Thyroid gland (tissue), 4 donors: ENCODE results near the gene POU2F3. TPM values are rescaled to one million over a fixed set of nuclear protein-coding genes. Genes with fewer than 3 reads are reported as not detected.

Experiments
- DNase-seq, 2 donors: peaks; one replicate each; pipeline ENCODE4 v3.0.0-alpha.2; 2019
- H3K27ac ChIP-seq, 3 donors: fragments of 200-600 bp; sonication (generic); 1 replicate in 2 of 3; 2 replicates in 1 of 3; pipeline ENCODE4 v1.5.1; 2016 to 2019; ENCODE audit warnings: mild to moderate bottlenecking in 1 of 3, moderate library complexity in 1 of 3
- H3K27me3 ChIP-seq: fragments of 200-600 bp; sonication (generic); one replicate; pipeline ENCODE4 v1.5.1; 2019
- H3K36me3 ChIP-seq, 2 donors: fragments of 200-600 bp; sonication (generic); one replicate each; pipeline ENCODE4 v1.5.1; 2016 to 2019
- H3K4me1 ChIP-seq, 2 donors: fragments of 200-600 bp; sonication (generic); one replicate each; pipeline ENCODE4 v1.5.1; 2017 to 2019
- H3K4me3 ChIP-seq, 3 donors: fragments of 200-600 bp; sonication (generic); replicated peaks in 1 of 3; 1 replicate in 2 of 3; 2 replicates in 1 of 3; pipeline ENCODE4 v1.5.1; 2016; ENCODE audit warnings: mild to moderate bottlenecking in 1 of 3
- H3K9me3 ChIP-seq: fragments of 200-600 bp; sonication (generic); one replicate; pipeline ENCODE4 v1.5.1; 2017
- POLR2A ChIP-seq, 2 donors: fragments of 450-650 bp; IDR thresholded peaks; one replicate each; pipeline ENCODE4 v1.6.1; 2017; ENCODE audit warnings: antibody characterized with exemption in 2 of 2, mild to moderate bottlenecking in 2 of 2, moderate library complexity in 1 of 2
- WGBS, 2 donors: methylation state at CpG; one replicate each; pipeline ENCODE4 v1.1.5; 2017; 5-methylcytosine and 5-hydroxymethylcytosine counted together
- intact Hi-C: fragments of 100-400 bp; cut with DNase I; formaldehyde crosslinking; loops from one replicate; pipeline ENCODE4 v1.15.1; 2023
- total RNA-seq, 4 donors: library from RNA; depleted of rRNA; stranded (reverse); fragments of >200 nt; gene quantifications; one replicate each; pipeline ENCODE4 v1.2.3, GENCODE V29; 2016
- TF ChIP-seq, protein P1 (sequence below), 6 experiments: fragments of 200-600 bp in 3 of 6; fragments of 450-650 bp in 3 of 6; sonication (generic) in 3 of 6; IDR thresholded peaks; one replicate each; pipeline ENCODE4 v1.5.1; 2016 to 2019; ENCODE audit warnings: antibody characterized with exemption in 6 of 6, mild to moderate bottlenecking in 2 of 6, inconsistent platforms in 1 of 6, moderate library complexity in 1 of 6

The POU2F3 gene
- total RNA-seq, 4 donors from 2014 or later: 1.2 to 2.3 (median 1.8) TPM

DNA sequence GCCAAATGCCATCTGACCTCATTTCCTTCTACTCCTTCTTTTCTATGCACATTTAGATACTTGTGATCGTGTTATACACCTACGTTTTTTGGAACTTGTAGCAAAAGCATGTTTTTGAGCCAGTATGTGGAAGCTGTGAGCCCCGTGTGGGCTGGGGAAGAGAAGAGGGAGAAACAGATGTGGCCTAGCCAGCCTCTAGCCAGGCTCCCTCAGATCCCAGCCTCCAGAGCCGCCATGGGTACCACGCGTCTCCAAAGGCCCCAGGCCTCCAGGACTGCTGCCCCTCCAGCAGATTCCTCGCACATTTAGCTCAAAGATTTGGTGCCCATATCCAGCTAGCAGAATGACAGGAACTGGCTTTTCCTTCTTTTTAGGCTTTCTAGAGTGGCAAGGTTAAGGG is 68.1 kb downstream of the POU2F3 start:
- Histone ChIP-seq H3K4me1 (no peaks in the 10 kb centered on the region), H3K9me3 (no peaks in the 10 kb centered on the region), H3K36me3 (no peaks in the 10 kb centered on the region), H3K27ac (no peak overlapping the region), H3K27me3 (no peaks in the 10 kb centered on the region), H3K4me3 (no peak overlapping the region)
- WGBS, 2 donors: 86 to 91% methylated on average over 7 of the region's 7 CpGs
- intact Hi-C loops: no loop called here
- no peak for DNase-seq
- TF ChIP-seq POLR2A (IDR thresholded peaks at IDR 0.05): no peak
- TF ChIP-seq, protein P1, sequence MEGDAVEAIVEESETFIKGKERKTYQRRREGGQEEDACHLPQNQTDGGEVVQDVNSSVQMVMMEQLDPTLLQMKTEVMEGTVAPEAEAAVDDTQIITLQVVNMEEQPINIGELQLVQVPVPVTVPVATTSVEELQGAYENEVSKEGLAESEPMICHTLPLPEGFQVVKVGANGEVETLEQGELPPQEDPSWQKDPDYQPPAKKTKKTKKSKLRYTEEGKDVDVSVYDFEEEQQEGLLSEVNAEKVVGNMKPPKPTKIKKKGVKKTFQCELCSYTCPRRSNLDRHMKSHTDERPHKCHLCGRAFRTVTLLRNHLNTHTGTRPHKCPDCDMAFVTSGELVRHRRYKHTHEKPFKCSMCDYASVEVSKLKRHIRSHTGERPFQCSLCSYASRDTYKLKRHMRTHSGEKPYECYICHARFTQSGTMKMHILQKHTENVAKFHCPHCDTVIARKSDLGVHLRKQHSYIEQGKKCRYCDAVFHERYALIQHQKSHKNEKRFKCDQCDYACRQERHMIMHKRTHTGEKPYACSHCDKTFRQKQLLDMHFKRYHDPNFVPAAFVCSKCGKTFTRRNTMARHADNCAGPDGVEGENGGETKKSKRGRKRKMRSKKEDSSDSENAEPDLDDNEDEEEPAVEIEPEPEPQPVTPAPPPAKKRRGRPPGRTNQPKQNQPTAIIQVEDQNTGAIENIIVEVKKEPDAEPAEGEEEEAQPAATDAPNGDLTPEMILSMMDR (IDR thresholded peaks at IDR 0.05): no peak

DNA sequence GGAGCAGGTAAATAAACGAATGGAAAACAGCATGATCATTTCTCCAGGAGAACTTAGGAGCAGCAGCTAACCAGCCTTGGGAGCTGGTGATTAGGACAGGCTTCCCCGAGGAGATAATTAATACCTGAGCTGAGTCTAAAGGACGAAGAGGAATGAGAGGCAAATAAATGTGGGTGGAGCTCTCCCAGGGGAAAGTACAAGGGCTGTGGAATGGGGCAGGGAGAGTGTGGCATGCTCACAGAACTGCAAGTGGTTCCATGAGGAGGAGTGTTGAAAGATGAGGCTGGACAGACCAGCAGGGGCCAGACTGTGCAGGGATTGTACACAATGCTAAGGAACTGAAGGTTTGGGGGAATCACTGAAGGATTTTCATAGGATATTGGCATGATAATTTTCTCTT is 70.9 kb downstream of the POU2F3 start:
- no peaks in the 10 kb centered on the region for H3K36me3 ChIP-seq
- 79 to 85% methylated on average over 3 of the region's 3 CpGs for WGBS, 2 donors
- no peaks in the 10 kb centered on the region for H3K27me3 ChIP-seq
- H3K9me3 ChIP-seq: no peaks in the 10 kb centered on the region
- H3K4me3 ChIP-seq: no peak overlapping the region
- H3K4me1 ChIP-seq: peaks cover 11 to 13% of the 10 kb centered on the region in 2 donors
- intact Hi-C loops: no loop called here
- no peak for DNase-seq
- H3K27ac ChIP-seq: no peak overlapping the region
- TF ChIP-seq, protein P1 (IDR thresholded peaks at IDR 0.05): no peak
- no peak for TF ChIP-seq POLR2A (IDR thresholded peaks at IDR 0.05)

DNA sequence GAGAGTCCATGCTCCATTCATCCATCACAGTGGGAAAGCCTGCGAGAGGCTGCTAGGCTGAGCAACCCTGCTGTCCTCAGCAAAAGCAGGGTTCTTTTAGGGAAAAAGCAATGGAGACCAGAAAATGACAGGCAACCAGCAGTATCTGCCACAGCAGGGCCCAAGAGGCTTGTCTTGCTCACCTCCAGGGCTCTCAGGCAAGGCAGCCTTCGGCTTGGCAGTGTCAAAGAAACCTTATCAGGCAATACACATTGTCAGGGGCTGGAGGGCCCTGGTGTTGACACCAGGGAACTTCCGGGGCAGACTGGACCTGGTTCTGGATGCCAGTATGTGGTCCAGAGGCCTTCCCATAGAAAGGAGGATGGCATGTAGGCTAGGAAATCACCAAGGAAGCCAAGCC is 74.9 kb downstream of the POU2F3 start:
- DNase-seq: peak in 1 of 2 donors; percentile 32

DNA sequence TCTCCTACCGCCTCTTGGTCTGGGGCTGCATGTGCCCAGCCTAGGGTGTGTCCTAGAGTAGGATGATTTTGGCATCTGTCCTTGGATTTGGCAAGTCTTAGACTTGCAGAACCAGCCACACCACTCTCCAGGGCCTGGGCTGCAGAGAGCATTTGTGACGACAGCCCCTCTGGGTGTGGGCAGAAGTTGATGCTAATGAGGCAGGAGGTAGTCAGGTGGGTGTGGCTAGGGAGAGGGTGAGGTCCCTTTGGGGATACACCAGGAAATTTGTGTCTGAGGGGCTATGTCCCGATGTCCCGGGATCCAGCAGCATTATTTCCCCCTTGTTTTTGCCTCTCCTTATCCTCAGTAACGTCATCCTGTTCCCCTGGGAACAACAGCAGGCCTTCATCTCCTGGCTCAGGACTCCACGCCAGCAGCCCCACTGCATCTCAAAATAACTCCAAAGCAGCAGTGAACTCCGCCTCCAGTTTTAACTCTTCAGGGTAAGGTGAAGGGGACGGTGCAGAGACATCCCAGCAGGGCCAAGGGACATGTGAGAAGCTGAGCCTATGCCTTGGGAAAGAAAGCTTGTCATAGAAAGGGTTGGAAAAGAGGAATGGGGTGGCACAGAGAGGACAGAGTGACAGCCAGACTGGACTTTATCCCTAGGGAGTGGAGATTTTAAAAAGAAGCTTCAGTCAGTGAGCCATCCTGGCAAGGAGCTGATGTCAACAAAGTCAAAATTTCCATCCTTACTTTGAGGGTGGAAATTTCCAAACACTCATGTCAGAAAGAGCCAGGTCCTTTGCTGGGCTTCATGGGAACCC is 77.1 kb downstream of the POU2F3 start:
- H3K36me3 ChIP-seq: no peaks in the 10 kb centered on the region
- intact Hi-C loops: no loop called here
- H3K9me3 ChIP-seq: no peaks in the 10 kb centered on the region
- peak; percentile 92 to 94 for DNase-seq
- H3K27ac ChIP-seq: peak overlapping the region; percentile 49 to 92 (median 86)
- 12 to 14% methylated on average over 8 of the region's 8 CpGs for WGBS, 2 donors
- no peak overlapping the region for H3K4me3 ChIP-seq
- peak in 1 of 2 donors; percentile 46 for TF ChIP-seq POLR2A (IDR thresholded peaks at IDR 0.05)
- TF ChIP-seq, protein P1 (IDR thresholded peaks at IDR 0.05): no peak
- H3K27me3 ChIP-seq: no peaks in the 10 kb centered on the region
- peaks cover 28 to 30% of the 10 kb centered on the region in 2 donors for H3K4me1 ChIP-seq

More for the DNA sequence above, 74.9 kb downstream of the POU2F3 start:
- H3K9me3 ChIP-seq: no peaks in the 10 kb centered on the region
- peak overlapping the region; percentile 86 to 92 (median 92) for H3K27ac ChIP-seq
- no peaks in the 10 kb centered on the region for H3K27me3 ChIP-seq
- no peaks in the 10 kb centered on the region for H3K36me3 ChIP-seq
- H3K4me1 ChIP-seq: peaks cover 28 to 30% of the 10 kb centered on the region in 2 donors
- no peak overlapping the region for H3K4me3 ChIP-seq
- no peak for TF ChIP-seq POLR2A (IDR thresholded peaks at IDR 0.05)
- TF ChIP-seq, protein P1 (IDR thresholded peaks at IDR 0.05): no peak
- 72 to 93% methylated on average over 3 of the region's 3 CpGs for WGBS, 2 donors
- intact Hi-C loops: no loop called here
